IMR-90 (cell line): ENCODE measurements around the gene RNF11. TPM values are rescaled to one million over a fixed set of nuclear protein-coding genes. Genes with fewer than 3 reads are reported as not detected.

ENCODE experiments used
- ATAC-seq: fragments of 200-7000 bp; cut with Tn5 transposase; 2 replicates; pipeline ENCODE4 v1.9.1; 2020; ENCODE audit warnings: low read depth, mild to moderate bottlenecking, moderate library complexity
- BruUV-seq: library from RNA; stranded (reverse); fragments of 400-500 nt; replicated peaks from 2 replicates; lab custom pipeline; 2021; lab: Mats Ljungman, UMichigan
- CTCF ChIA-PET: fragments of 300-600 bp; formaldehyde crosslinking; extraction: SDS; loops from one replicate; lab custom pipeline; 2021; ENCODE audit warnings: antibody characterized with exemption; lab: Yijun Ruan, JAX
- POLR2A ChIA-PET: fragments of 300-600 bp; sonication (Branson Sonifier 250); formaldehyde crosslinking; loops from one replicate; lab custom pipeline; 2022; ENCODE audit warnings: antibody characterized with exemption; ENCODE audit not compliant: unreplicated experiment; lab: Charles Lee
- DNase-seq: peaks from one replicate; pipeline ENCODE4 v3.0.0; 2013
- H2AFZ ChIP-seq: replicated peaks from 2 replicates; pipeline ENCODE3; 2013; ENCODE audit warnings: low read length, mild to moderate bottlenecking; ENCODE audit not compliant: poor library complexity
- H2AK5ac ChIP-seq: 2 replicates; pipeline ENCODE4 v1.6.1; 2013; ENCODE audit warnings: low read depth, low read length, inconsistent platforms
- H2AK9ac ChIP-seq: replicated peaks from 2 replicates; pipeline ENCODE3; 2013; ENCODE audit warnings: mild to moderate bottlenecking, low read depth, low read length, moderate library complexity; ENCODE audit not compliant: poor library complexity
- H2BK120ac ChIP-seq: 2 replicates; pipeline ENCODE4 v1.6.1; 2013; ENCODE audit warnings: low read depth, low read length, inconsistent platforms
- H2BK15ac ChIP-seq: 3 replicates; pipeline ENCODE4 v1.6.1; 2013; ENCODE audit warnings: low read depth, low read length, inconsistent platforms
- H2BK20ac ChIP-seq: 2 replicates; pipeline ENCODE4 v1.6.1; 2013; ENCODE audit warnings: low read depth, mild to moderate bottlenecking, inconsistent platforms, low read length, moderate library complexity
- H2BK5ac ChIP-seq: 2 replicates; pipeline ENCODE4 v1.6.1; 2013; ENCODE audit warnings: mild to moderate bottlenecking, low read depth, low read length, inconsistent platforms; ENCODE audit not compliant: poor library complexity, severe bottlenecking
- H3K14ac ChIP-seq: replicated peaks from 2 replicates; pipeline ENCODE4 v1.6.1; 2013; ENCODE audit warnings: low read depth, low read length, inconsistent platforms
- H3K18ac ChIP-seq: 2 replicates; pipeline ENCODE4 v1.6.1; 2013; ENCODE audit warnings: low read depth, low read length, control low read depth
- H3K23ac ChIP-seq: 2 replicates; pipeline ENCODE4 v1.6.1; 2013; ENCODE audit warnings: low read depth, low read length, inconsistent platforms
- H3K27ac ChIP-seq: 2 replicates; pipeline ENCODE4 v1.5.1; 2013; ENCODE audit warnings: mild to moderate bottlenecking, control low read depth, low read length; ENCODE audit not compliant: insufficient read depth
- H3K27me3 ChIP-seq: 2 replicates; pipeline ENCODE4 v1.6.1; 2013; ENCODE audit warnings: low read length; ENCODE audit not compliant: control insufficient read depth, insufficient read depth
- H3K36me3 ChIP-seq: 2 replicates; pipeline ENCODE4 v1.6.1; 2013; ENCODE audit warnings: low read length, mixed read lengths; ENCODE audit not compliant: control insufficient read depth, insufficient read depth
- H3K4ac ChIP-seq: 2 replicates; pipeline ENCODE4 v1.6.1; 2013; ENCODE audit warnings: low read depth, low read length, inconsistent platforms
- H3K4me1 ChIP-seq: 2 replicates; pipeline ENCODE4 v1.6.1; 2013; ENCODE audit warnings: low read length, mixed read lengths; ENCODE audit not compliant: control insufficient read depth, insufficient read depth
- H3K4me2 ChIP-seq: 2 replicates; pipeline ENCODE4 v1.6.1; 2013; ENCODE audit warnings: low read depth, mild to moderate bottlenecking, control low read depth, low read length, moderate library complexity
- H3K4me3 ChIP-seq: 2 replicates; pipeline ENCODE4 v1.5.1; 2013; ENCODE audit warnings: low read depth, mild to moderate bottlenecking, control low read depth, low read length, moderate library complexity; ENCODE audit not compliant: insufficient read depth
- H3K56ac ChIP-seq: 2 replicates; pipeline ENCODE4 v1.6.1; 2013; ENCODE audit warnings: low read length, inconsistent platforms; ENCODE audit not compliant: insufficient read depth; ENCODE audit errors: extremely low read depth
- H3K79me1 ChIP-seq, 2 experiments: 2 replicates each; pipeline ENCODE4 v1.6.1; 2013; ENCODE audit warnings: low read length in 2 of 2, inconsistent platforms in 1 of 2, low read depth in 1 of 2
- H3K9ac ChIP-seq: 2 replicates; pipeline ENCODE4 v1.6.1; 2013; ENCODE audit warnings: low read depth, low read length, control low read depth
- H3K9me1 ChIP-seq: 2 replicates; pipeline ENCODE4 v1.6.1; 2013; ENCODE audit warnings: low read length, inconsistent platforms; ENCODE audit not compliant: insufficient read depth
- H3K9me3 ChIP-seq: 2 replicates; pipeline ENCODE4 v1.6.1; 2013; ENCODE audit warnings: low read length; ENCODE audit not compliant: control insufficient read depth, insufficient read depth
- H4K20me1 ChIP-seq: 2 replicates; pipeline ENCODE4 v1.6.1; 2013; ENCODE audit warnings: low read length, inconsistent platforms; ENCODE audit not compliant: insufficient read depth
- H4K5ac ChIP-seq: 2 replicates; pipeline ENCODE4 v1.6.1; 2013; ENCODE audit warnings: mild to moderate bottlenecking, low read depth, low read length, control low read depth
- H4K8ac ChIP-seq, 2 experiments: 2 replicates each; pipeline ENCODE4 v1.6.1; 2013; ENCODE audit warnings: low read depth in 2 of 2, low read length in 2 of 2, control low read depth in 1 of 2, inconsistent platforms in 1 of 2
- H4K91ac ChIP-seq: 2 replicates; pipeline ENCODE4 v1.6.1; 2013; ENCODE audit warnings: low read depth, low read length, inconsistent platforms; ENCODE audit not compliant: insufficient read depth
- CEBPB ChIP-seq: IDR thresholded peaks from 2 replicates; pipeline ENCODE4 v1.6.1; 2012; ENCODE audit warnings: low read depth, low read length, improper control_type of control experiment
- CHD1 ChIP-seq: IDR thresholded peaks from 2 replicates; pipeline ENCODE4 v1.6.1; 2012; ENCODE audit warnings: low read depth, low read length, improper control_type of control experiment
- MAFK ChIP-seq: IDR thresholded peaks from 2 replicates; pipeline ENCODE4 v1.6.1; 2012; ENCODE audit warnings: low read depth, low read length, improper control_type of control experiment
- MXI1 ChIP-seq: IDR thresholded peaks from 2 replicates; pipeline ENCODE4 v1.6.1; 2012; ENCODE audit warnings: low read depth, mild to moderate bottlenecking, low read length, moderate library complexity, borderline replicate concordance
- POLR2A ChIP-seq: IDR thresholded peaks from 2 replicates; pipeline ENCODE4 v1.6.1; 2012; ENCODE audit warnings: mild to moderate bottlenecking, low read depth, low read length
- RAD21 ChIP-seq: IDR thresholded peaks from 2 replicates; pipeline ENCODE4 v1.6.1; 2012; ENCODE audit warnings: low read length, improper control_type of control experiment
- RCOR1 ChIP-seq: IDR thresholded peaks from 2 replicates; pipeline ENCODE4 v1.6.1; 2012; ENCODE audit warnings: mild to moderate bottlenecking, low read length, improper control_type of control experiment; ENCODE audit not compliant: insufficient replicate concordance
- RFX5 ChIP-seq: IDR thresholded peaks from 2 replicates; pipeline ENCODE4 v1.8.0; 2012; ENCODE audit warnings: low read depth, mild to moderate bottlenecking, low read length, moderate library complexity
- SMC3 ChIP-seq: fragments of 150-350 bp; IDR thresholded peaks from 2 replicates; pipeline ENCODE4 v1.6.1; 2016; ENCODE audit warnings: low read depth, mild to moderate bottlenecking, antibody characterized with exemption, low read length, moderate library complexity
- WGBS, 2 experiments: methylation state at CpG; one replicate each; pipeline versions ENCODE4 v1.1.5 to v1.1.7; 2013; ENCODE audit warnings: missing lambda C conversion rate in 2 of 2; ENCODE audit not compliant: insufficient read length in 1 of 2; ENCODE audit errors: extremely low coverage in 2 of 2; 5-methylcytosine and 5-hydroxymethylcytosine counted together
- dilution Hi-C: fragments of 300-500 bp; cut with HindIII; formaldehyde crosslinking; loops from one replicate; pipeline ENCODE4 v1.14.3; 2018; ENCODE audit warnings: low sequenced_read_pairs; ENCODE audit not compliant: unreplicated experiment
- in situ Hi-C: fragments of 300-500 bp; cut with MboI; formaldehyde crosslinking; loops from 3 replicates; pipeline ENCODE4 v1.14.3; 2019; ENCODE audit warnings: low sequenced_read_pairs, inconsistent platforms, mixed read lengths
- intact Hi-C: fragments of 100-400 bp; cut with micrococcal nuclease; formaldehyde crosslinking; loops from 2 replicates; pipeline ENCODE4 v1.10.0; 2022
- polyA plus RNA-seq, 3 experiments: library from polyadenylated mRNA; depleted of rRNA; stranded (reverse); fragments of >200 nt; gene quantifications; 2 replicates each; pipeline ENCODE4 v1.2.3, GENCODE V29; 2012; ENCODE audit warnings: low replicate concordance in 1 of 3
- total RNA-seq: library from RNA; depleted of rRNA; stranded (reverse); fragments of >200 nt; gene quantifications from 2 replicates; pipeline ENCODE4 v1.2.3, GENCODE V29; 2012
- TF ChIP-seq, protein P1 (sequence below): fragments of 150-350 bp; IDR thresholded peaks from 2 replicates; pipeline ENCODE4 v1.6.1; 2016; ENCODE audit warnings: low read depth, mild to moderate bottlenecking, low read length, moderate library complexity, borderline replicate concordance

The RNF11 gene
- total and polyA plus RNA-seq, 2 of the 4 experiments (the other 2 are of a cell fraction), result 63.3 to 64.1 TPM

DNA sequence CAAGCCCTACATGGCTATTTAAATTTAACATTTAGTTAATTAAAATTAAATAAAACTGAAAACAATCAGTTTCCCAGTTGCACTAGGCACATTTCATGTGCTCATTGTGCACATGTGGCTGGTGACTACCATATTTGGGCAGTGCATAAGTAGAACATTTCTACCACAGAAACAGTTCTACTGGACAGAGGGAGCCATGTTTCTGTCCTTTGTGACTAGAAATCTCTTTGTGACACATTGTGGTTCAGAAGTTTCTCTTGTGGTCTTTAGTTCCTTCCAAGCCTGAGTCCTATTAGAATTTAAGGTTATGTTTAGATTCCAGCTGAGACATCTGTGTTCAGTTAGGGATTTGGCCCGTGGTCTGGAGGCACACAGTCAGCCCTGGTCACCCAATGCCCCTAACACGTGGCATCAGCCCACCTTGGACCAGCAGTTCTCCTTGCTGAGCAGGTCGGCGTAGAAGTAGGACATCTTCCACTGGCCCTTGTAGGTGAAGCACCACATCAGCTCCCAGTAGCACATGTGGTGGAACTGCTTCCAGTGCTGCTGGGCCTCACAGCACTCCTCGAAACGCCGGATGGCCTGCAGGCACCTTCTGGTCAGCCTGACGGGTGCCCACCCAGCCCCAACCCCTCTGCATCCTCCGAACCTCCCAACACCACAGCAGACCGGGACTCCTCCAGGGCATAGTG lies 65.2 kb downstream of the RNF11 start:
- Histone ChIP-seq H2BK20ac (no peak overlapping the region), H2AFZ (peak overlapping the region; percentile 67), H2BK120ac (no peak overlapping the region), H3K9me3 (no peaks in the 10 kb centered on the region), H2AK5ac (peak overlapping the region; percentile 27), H3K56ac (no peak overlapping the region), H3K27ac (no peak overlapping the region), H3K4me3 (no peak overlapping the region), H3K4ac (no peak overlapping the region), H3K14ac (no peak overlapping the region), H3K4me1 (no peaks in the 10 kb centered on the region; the same call in 1 of the 2 replicates), H3K79me1 (no peaks in the 10 kb centered on the region), H3K4me2 (no peak overlapping the region), H3K36me3 (no peaks in the 10 kb centered on the region), H3K18ac (no peak overlapping the region), H2AK9ac (peak overlapping the region; percentile 42), H2BK5ac (no peak overlapping the region), H4K8ac (no peak overlapping the region), H3K9me1 (peaks cover 9% of the 10 kb centered on the region; the same call in 1 of the 2 replicates), H2BK15ac (no peak overlapping the region), H4K20me1 (no peaks in the 10 kb centered on the region), H3K27me3 (no peaks in the 10 kb centered on the region; the same call in 1 of the 2 replicates), H4K91ac (no peak overlapping the region), H3K23ac (no peak overlapping the region), H4K5ac (no peak overlapping the region), H3K9ac (no peak overlapping the region)
- no TSS peak for BruUV-seq
- in situ Hi-C loops (no loop called here), intact Hi-C loops (no loop called here), dilution Hi-C loops (no loop called here)
- ChIA-PET CTCF (interaction anchor here (1.2 kb wide), 1 partner anchor 526 kb away, joined by 3 read pairs; no protein-coding TSS in a partner anchor), POLR2A (no interaction called here)
- no peak for TF ChIP-seq CHD1
- TF ChIP-seq SMC3, result no peak
- no peak for TF ChIP-seq RCOR1
- no peak for TF ChIP-seq MAFK
- no peak for TF ChIP-seq POLR2A
- TF ChIP-seq RFX5, result no peak
- TF ChIP-seq MXI1, result no peak
- no peak for TF ChIP-seq RAD21
- no peak for TF ChIP-seq CEBPB
- TF ChIP-seq, protein P1, sequence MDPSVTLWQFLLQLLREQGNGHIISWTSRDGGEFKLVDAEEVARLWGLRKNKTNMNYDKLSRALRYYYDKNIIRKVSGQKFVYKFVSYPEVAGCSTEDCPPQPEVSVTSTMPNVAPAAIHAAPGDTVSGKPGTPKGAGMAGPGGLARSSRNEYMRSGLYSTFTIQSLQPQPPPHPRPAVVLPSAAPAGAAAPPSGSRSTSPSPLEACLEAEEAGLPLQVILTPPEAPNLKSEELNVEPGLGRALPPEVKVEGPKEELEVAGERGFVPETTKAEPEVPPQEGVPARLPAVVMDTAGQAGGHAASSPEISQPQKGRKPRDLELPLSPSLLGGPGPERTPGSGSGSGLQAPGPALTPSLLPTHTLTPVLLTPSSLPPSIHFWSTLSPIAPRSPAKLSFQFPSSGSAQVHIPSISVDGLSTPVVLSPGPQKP, result no peak
- WGBS, 2 experiments, result 67% methylated on average over 2 of the region's 10 CpGs; no CpG with 5 or more reads in 1 of the 2 experiments
- ATAC-seq (no peak), DNase-seq (no peak)
